GM21717 (cell line): ENCODE measurements around the gene NR1D1.

Source experiments
- ATAC-seq: cut with Tn5 transposase; IDR thresholded peaks from one replicate; pipeline ENCODE4 v1.9.1; 2021; ENCODE audit warnings: mild to moderate bottlenecking, moderate library complexity; ENCODE audit not compliant: unreplicated experiment

Gene NR1D1

GRCh38 chr17:40063901-40064531 lies 36.4 kb downstream of the NR1D1 start:
- ATAC-seq = no peak

GRCh38 chr17:40063187-40063771 lies 37.1 kb downstream of the NR1D1 start:
- no peak for ATAC-seq

DNA sequence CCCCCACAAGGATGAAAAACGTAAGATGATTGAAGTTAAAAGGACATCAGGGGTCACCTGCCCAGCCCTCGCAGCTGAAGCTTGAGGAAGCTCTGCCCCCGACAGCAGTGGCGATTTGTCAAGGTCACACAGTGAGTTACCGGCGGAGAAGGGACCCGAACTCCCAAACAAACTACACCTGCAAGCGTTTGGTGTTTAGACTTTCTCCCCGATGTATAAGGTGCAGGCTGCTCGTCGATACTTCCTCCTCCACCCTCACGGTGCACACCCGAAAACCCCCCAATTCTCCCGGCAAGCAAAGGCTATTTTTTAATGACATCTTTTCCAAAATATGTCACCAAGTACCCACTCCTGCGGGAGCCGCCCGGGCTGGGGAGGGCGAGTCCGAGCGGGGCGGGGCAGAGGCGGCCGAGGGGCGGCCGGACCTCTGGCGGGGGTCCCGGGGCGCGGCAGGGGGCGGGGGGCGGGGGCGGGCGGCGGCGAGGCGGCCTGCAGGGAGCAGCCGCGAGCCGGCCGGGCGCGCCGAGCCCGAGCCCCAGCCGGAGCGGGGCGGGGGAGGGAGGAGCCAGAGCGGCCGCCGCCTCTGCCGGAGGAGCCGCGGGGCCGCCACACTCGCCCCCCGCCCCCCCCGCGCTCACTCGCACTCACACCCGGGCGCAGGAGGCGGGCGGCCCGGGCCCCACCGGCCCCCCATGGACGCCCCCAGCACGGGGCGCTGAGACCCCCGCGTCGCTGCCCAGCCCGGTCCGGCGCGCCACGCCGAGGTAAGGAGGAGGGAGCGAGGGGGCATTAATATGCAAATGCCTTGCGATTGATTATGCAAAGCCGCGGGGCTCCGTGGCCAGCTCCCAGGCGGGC lies 37.8 kb downstream of the NR1D1 start, which contains the start of gene THRA:
THRA (plus strand) TSS at position 637 of the 858 bp plus-strand sequence. CDS start 11,524 bp downstream, outside the sequence.
- no peak for ATAC-seq

GRCh38 chr17:40061609-40062038 lies 38.8 kb downstream of the NR1D1 start:
- no peak for ATAC-seq

DNA sequence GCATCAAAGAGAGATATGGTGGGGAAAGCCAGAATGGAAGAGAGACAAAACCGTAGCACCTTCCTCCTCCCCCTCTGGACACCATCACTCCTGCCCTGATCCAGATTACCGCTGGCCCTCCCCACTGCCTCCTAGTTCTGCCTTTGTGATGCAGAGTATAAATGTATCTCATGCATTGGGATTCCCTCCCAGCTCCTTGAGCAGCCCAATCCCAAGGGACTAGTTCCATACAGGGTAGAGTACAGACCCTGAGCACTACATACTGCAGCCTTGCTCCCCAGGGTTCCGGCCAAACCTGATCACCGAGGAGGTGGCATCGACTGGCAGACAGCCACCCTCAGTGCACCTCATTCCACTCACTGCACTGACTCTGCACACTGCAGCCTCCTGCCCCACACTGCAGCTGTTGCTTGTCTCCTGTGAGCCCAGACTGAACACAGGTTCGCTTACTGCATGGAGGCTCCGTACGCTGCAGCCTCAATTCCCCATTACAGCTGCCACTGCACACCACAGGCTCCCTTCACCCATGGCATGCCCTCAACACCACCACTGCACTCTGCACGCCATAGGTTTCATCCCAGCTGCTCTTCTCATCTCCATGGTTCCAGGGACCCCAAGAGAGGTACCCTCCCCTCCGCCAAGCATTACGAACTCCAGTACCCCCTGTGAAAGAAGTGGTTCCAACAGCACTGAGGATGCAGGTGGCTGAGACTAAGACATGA lies 39.3 kb downstream of the NR1D1 start:
- ATAC-seq = no peak

GRCh38 chr17:40059729-40060475 lies 40.5 kb downstream of the NR1D1 start:
- ATAC-seq = no peak

- no peak for ATAC-seq
Observed at GRCh38 chr17:40058865-40059264, 41.5 kb downstream of the NR1D1 start.

- no peak for ATAC-seq
Observed at GRCh38 chr17:40058186-40058784, 42.1 kb downstream of the NR1D1 start.

DNA sequence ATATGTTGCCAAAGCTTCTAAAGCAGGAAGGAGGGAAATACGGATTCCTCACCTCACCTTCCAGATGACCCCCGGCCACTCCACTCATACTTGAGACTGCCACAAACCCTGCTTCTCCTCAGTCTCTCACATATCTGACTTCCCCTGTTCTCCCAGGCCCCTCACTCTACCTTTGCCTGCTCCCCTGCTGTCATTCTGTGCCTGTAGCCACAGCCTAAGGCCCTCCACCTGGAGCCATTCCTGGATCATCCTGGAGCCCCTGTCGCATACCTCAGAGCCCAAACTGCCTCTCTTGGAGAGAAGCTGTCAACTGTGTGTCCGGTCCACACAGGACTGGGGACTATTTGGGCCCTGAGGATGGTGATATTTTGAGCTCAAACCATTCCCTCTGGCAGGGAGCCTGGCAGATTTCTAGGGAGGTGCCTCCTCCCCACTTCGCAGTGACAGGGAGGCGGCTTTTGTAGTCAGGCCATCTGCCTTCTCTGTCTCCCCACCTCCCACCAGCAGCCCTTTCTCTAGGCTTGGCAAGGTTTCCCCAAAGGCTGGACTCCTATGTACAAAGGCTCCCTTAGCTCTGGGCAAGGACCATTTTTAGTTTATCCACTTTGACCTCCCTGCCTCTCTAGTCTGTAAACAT lies 43.9 kb downstream of the NR1D1 start:
- ATAC-seq = no peak
